ENCODE data around the gene FAM131C. TPM values are rescaled to one million over a fixed set of nuclear protein-coding genes. Genes with fewer than 3 reads are reported as not detected.
"Not testable (repeated sequence)": the region's sequence is repeated elsewhere in the genome, so short reads cannot be mapped to it uniquely, and the experiment has no call there.

Gene FAM131C
- total RNA-seq, 1 donor from 2014 or later, result 1.5 TPM

DNA sequence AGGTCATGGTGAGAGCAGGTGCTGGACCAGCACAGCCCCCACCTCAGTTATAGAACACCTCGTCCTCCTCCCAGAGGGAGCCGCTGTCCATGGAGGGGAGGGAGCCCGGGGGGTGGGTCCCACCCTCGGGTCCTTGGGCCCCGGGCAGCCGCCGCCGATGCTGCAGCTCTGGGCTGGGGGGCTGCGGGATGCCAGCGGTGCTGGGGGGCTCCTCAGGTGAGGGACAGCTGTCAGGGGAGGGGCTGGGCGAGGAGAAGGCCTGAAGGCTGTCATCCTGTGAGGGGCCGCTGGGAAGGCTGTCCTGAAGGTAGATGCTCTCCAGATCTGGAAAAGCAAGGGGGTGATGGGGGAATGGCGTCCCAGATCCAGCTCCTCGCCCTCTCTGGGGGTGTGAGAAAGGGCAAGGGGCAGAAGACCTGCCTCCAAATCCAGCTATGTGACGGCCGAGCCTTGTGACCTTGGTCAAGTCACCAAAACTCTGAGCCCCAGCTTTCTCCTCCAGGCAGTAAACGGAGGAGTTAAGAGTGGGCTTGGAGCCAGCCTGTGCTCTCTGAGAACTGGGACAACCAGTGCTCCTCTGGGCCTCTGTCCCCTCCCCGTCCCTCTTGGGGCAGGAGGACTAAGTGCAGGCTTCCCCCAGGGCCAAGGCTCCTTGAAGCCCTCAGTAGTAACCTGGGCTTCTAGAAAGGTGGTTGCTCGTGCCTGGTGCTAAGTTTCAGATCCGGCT, 14.9 kb downstream of the FAM131C start:
- DNase-seq (ENCODE audit: low read depth), result not testable (repeated sequence)

DNA sequence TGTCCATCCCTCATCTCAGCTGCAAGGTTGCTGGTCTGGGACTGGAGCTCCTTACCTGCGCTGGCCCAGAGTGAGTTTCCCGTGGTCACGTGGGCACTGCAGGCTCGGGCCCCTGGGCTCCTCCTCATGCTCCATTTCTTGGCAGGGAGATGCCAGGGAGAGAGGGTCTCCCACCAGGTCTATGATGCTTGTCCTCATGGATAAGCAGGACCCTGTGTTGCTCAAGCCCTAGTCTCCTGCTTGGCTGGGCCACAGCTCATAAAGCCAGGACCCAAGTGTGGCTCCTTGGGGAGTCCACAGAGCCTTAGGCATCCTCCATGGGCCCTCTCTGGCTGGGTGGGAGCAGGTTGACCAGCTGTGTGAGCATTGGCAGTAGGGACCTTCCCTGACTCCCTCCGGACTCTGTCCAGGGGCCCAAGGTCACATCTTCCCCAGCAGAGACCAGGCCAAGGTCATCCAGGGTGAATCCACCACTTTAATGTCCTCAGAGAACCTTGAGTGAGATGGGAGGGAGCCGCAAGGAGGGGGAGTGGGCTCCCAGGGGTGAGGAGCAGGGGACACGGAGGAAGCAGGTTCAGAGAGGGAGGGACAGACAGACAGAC, 16.0 kb downstream of the FAM131C start:
- not testable (repeated sequence) for DNase-seq (ENCODE audit: low read depth)

DNA sequence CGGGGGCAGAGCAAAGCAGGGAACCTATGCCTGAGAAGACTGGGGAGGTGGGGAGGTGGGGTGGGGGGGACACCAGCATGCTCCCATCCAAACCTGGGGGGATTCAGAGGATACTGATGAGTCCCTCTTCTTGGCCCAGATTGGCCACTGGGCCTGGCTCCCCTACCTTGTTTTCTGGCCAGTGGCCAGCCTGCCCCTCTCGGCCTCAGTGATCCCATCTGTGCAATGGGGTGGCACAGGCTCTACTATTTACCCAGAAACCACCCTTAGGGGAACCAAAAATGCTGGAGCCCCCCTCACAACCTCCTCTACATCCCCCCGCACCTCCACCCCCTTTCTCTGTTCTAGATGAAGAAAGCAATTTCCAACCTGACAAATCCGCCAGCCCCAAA, 16.9 kb downstream of the FAM131C start:
- not testable (repeated sequence) for DNase-seq (ENCODE audit: low read depth)

DNA sequence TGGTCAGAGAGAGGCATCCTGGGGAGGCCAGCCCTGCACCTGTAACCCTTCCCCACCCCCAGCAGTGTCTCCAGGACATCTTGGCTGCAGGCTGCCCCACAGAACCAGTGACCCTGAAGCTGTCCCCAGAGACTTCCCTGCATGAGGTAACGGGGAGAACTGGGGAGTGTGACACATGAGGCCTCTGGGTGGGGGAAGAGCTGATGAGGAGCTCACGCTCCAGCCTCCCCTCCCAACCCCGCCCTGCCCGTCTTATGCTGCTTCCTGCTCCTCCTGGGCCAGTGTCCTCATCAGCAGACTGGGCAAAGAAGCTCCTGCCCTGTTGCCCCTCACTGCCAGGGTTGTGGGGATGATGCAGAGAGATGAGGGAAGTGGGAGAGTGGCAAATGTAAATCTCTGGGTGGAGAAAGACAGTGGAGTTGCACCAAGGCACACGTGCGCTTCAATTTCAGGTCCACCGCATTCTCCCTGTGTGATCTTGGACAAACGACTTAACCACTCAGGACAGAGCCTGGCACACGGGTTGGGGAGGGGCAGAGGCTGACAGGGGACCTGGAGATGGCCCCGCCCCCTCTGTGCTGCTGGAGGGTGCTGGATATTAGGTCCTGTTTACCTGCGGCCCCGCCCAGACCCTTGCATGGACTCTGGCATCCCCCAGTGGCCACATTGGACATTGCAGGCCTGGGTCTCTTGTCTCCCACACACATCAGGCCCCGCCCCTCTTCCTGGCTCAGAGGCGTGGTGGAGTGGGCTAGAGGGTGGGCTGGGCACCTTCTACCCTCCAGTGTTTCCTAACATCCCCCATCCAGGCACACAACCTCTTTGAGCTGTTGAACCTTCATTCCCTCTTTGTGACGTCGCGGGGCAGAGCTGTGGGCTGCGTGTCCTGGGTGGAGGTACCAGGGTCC, 17.6 kb downstream of the FAM131C start:
- DNase-seq (ENCODE audit: low read depth), result peak; percentile 69

DNA sequence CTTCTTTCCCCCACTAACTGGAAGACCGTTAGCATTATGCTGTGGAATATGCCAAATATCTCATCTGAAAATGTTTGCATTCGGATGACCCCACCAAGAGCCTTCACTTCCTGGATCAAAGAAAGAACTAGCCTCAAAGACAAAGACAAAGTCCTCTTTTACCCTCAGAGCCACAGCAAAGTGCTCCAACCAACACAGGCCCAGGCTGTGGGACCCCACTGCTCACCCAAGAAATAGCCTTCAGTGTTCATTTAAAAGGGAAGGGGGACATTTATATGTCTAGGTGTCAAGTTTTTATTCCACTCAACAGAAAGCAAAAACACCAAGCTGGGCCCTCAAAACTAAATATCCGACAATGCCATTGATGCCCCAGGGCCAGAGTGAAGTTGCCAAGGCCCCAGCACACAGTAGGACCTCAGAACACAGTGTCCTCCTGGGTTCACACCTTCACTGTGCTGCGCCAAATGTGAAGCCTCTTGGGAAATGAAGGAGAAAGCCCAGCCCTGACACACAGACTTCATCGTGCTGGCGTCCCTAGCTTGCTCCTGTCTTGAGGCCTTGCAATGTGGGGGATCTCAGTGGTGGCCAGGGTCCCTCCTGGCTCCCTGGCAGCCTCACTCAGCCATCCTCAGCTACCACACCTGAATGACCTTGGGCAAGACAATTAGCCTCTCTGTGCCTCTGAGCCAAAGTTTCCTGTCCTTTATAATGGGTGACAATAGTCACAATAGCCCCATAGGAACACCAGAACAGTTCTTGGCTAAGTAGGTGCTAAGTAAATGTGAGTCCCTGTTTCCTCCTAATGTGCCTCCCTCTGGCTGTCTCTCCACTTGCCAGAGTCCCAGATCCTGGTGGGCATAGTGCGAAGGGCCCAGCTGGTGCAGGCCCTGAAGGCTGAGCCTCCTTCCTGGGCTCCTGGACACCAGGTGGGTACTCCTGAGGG, 18.6 kb downstream of the FAM131C start:
- DNase-seq (ENCODE audit: low read depth), result no peak

DNA sequence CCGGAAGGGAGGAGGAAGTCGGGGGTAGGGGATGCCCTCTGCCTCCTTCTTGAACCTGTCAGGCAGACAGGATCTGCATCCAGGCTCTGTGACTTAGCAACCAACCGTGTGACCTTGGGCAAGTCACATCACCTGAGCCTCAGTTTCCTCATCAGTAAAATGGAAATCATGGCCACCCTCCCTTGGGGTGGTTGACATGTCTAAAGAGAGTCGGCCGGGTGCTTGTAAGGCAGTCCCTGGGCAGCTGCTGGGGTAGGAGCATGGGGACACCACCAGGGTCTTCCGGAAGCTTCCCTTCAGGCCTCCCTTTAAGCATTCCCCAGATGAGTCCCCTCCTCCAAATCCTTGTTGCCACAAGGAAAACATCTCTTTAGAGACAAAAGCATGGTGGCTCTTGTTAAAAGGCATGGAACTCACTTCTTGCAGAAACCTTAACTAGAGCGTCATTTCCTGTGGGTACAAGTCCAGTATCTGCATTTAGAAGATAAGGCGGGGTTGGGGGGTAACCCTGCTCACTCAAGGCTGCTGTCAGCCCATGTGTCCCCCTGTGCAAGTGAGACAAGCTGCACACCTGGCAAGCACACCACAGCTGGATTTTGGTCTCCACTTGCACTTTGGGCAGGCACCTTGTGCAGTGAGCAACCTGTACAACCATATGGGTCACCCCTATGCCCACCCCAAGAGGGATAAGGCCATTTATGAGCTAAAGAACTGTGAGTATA, 19.5 kb downstream of the FAM131C start:
- DNase-seq (ENCODE audit: low read depth), result no peak

DNA sequence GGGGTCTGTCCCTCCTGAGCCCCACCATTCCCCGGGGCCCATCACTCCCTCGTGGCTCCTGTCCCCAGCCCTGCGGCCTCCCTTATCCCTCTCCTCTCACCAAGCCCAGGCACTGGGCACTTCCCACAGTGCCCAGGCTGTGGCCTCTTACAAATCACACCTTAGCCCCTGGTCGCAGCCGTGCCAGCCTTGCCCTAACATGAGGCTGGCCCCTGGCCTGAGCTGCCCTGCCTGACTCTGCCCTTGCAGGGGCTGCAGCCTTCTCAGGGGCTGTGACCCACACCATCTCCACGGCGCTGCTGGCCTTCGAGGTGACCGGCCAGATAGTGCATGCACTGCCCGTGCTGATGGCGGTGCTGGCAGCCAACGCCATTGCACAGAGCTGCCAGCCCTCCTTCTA, 21.5 kb downstream of the FAM131C start:
- not testable (repeated sequence) for DNase-seq (ENCODE audit: low read depth)

DNA sequence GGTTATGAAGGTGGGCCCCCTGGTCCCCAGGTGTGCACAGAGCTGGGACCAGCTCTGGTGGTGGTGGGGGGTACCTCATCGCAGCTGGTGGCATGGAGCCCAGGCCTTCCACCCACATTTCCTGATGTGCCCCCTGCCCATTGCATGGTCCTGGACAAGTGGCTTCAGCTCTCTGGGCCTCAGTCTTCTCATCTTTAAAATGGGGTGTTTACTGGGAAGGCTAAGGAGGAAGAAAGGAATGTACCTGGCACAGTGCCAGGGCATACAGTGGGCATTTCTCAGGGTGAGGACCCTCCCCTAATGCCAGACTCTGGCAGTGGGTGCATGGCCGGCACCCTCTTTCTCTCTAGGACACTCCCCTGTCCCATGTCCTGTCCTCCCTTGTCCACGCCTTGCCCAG, 22.4 kb downstream of the FAM131C start:
- DNase-seq (ENCODE audit: low read depth), result no peak

DNA sequence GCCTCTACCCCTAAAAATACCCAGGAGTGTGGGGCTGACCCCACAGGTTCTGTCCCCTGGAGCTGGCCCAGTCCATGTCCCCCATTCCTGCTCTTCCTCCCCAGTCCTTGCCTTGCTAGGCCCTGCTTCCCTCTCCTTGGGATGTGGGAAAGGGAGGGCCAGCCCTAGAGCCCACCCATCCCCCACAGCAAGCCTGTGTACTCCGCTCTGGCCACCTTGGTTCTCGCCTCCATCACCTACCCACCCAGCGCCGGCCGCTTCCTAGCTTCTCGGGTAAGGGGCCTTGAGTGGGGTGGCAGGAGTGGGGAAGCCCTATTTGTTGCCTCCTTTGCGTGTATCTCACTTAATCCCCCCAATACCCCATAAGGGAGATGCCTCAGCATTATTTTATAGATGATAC, 23.1 kb downstream of the FAM131C start:
- DNase-seq (ENCODE audit: low read depth), result no peak

DNA sequence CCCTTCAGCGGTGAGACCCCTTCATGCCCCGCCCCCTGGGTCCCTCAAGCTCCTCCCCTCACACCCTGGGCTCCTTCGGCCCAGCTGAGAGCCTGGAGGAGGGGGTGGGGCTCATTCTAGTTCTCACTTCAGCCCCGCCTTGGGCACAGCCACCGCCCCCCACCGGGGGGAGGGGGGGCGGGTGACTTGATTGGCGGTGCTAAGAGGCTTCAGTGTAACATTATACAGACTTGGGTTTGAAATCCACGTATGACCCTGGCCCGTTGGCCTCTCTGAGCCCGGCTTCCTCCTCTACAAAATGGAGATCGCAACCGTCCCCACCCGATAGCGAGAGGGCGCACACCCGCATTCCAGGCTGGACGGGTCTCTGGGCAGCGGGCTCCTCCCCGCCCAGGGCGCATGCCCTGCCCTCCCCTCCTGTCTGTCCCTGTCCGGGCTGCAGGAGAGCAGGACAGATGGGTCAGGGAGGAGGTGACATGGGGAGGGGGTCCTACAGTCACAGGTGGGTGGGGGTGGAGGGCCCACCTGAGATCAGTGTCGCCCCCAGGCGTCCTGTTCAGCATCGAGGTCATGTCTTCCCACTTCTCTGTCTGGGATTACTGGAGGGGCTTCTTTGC, 24.8 kb downstream of the FAM131C start:
- peak; percentile 17 for DNase-seq (ENCODE audit: low read depth)

DNA sequence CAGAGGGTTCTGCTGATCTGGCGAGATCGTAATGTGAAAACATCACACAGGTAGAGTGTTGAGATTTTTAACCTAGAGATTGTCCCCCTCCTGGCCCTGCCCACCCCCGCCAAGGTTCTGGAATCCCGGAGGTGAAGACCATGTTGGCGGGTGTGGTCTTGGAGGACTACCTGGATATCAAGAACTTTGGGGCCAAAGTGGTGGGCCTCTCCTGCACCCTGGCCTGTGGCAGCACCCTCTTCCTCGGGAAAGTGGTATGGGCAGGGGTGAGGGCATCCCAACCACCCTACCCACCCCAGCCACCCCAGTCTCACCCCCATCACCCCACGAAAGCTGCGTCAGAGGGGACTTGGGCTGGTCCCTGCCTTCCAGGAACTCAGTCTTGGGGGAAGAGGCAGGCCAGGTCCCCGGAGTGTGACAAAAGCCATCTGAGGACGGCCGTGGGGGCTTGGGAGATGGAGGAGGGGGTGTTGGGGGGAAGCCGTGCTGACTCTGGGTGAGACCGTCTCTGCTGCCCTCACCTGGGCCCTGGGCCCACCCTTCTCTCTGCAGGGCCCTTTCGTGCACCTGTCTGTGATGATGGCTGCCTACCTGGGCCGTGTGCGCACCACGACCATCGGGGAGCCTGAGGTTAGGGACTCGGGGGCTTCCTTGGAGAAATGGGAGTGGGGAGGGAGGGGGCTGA, 25.5 kb downstream of the FAM131C start:
- DNase-seq (ENCODE audit: low read depth), result no peak

DNA sequence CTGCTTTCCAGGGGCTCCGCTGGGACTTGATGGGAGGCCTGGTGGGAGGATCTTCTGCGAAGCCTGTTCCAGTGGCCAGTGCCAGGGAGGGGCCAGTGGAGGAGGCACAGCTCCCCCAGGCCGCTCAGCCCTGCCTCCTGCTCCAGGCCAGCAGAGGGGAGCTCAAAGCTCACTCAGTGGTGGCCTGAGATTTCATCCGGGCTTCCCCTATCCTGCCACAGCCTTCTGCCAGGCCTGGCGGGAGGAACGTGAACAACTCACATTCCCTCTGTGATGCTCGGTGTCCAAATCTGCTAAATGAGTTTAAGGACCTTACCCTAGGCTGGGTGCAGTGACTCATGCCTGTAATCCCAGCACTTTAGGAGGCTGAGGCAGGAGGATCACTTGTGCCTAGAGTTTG, 26.6 kb downstream of the FAM131C start:
- peak; percentile 29 for DNase-seq (ENCODE audit: low read depth)

DNA sequence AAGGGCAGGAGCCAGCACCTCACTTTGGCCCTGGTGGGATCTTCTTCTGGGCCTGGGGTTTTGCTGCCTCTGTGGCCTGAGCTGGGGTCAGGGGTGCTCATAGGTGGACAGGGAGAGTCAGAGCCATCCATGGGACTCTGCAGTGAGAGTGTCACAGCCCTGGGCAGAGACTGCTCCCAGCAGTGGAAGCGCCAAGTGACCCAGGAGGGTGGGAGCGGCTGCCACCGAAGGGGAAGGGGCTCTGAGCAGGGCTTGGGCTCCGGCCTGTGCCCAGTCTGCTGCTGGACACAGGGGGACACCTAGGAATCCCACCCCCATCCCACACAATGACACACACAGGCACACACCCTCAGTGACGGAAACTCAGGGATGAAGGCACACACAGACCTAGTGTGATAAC, 29.5 kb downstream of the FAM131C start:
- DNase-seq (ENCODE audit: low read depth), result no peak

DNA sequence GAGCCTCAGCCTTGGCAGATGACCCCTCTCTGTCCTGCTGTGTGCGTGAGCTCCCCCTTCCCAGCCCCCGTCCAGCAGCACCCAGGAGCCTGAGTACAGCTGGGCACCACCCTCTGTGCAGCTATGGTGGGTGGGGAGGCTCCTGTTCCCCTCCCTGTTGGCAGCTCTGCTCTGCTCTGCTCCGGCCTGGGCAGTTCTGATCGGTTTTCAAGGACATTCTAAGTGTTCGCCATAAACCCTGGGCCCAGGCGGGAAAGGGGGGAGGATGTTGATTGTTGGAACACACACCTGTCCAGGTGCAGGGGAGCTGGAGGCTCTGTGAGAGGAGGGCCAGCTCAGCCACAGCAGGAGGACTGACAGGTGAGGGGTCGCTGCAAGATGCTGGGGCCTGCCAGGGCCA, 29.9 kb downstream of the FAM131C start, which contains the start of gene CLCNKB:
Gene CLCNKB (plus strand): TSS at position 262 of the 400 bp plus-strand sequence. CDS start 711 bp downstream, outside the sequence.
- DNase-seq (ENCODE audit: low read depth), result no peak

DNA sequence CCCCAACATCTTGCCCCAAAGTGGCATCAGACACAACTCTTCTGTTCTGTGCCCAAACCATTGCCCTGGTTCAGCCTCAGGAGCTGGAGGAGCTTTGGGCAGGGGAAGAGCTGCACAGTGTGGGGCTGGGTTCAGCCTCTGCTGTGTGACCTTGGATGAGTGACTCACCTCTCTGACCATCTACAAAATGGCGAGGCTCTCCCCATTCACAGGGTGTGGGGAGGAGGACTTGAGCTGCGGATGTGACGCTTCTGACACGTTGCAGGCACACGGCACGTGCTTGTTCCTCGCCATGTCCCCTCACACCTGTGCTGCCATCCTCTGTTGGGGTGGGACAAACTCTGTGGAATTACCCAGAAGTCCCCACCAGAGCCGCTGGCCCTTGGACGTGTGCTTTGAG, 30.8 kb downstream of the FAM131C start:
- not testable (repeated sequence) for DNase-seq (ENCODE audit: low read depth)

DNA sequence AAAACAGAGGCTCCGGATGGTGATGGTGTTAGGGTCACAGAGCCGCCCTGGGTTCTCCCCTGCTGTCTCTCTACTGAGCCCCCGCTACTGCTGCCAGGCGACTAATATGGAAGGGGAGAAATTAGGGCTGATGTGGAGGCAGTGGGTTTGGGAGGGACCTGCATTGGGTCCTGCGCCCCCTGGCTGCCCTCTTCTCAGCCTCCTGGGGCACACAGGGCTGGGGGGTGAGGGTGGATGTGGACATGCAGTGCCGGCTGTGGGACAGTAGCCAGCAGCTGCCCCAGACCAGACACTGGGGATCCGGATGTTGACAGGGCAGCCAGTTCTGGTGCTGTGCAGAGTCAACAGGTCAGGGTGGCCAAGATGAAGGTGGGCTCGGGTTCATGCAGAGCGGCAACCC, 31.4 kb downstream of the FAM131C start:
- DNase-seq (ENCODE audit: low read depth), result no peak

DNA sequence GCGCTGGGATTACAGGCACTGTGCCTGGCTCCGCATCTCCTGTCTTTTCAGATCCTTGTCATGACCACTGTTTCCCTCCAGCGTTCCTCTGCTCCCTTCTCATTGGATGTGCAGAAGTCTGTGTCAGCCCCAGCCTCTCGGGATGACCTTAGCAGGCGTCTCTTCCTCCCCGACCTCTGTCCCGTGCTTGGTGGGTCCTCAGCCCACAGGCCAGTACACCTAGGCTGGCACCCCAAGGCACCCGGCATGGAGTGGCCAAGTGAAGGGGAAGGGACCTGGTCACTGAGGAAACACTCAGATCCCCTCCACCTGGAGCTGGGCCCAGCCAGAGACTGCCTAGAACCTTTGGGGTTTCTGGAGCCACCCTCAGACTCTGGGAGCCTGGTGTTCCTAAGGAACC, 32.3 kb downstream of the FAM131C start:
- DNase-seq (ENCODE audit: low read depth), result no peak

DNA sequence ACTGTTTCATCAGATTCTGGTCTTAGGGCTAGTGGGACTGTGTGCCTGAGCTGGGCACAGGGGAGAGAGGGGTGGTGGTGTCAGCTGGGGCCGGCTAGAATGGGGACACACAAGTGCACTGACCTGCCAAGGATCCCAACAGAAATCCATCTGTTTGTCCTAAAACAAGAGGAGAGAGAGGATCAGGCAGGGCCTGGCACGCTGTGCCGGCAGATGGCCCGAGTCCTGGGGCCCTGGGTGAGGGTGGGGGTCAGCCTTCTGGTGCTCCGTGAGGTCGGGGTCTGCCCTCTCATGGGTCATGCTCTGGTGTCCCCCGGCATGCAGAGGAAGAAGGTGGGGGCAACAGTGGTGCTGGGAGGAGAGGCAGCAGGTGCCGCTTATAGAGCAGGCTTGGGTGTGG, 33.6 kb downstream of the FAM131C start:
- DNase-seq (ENCODE audit: low read depth), result not testable (repeated sequence)

DNA sequence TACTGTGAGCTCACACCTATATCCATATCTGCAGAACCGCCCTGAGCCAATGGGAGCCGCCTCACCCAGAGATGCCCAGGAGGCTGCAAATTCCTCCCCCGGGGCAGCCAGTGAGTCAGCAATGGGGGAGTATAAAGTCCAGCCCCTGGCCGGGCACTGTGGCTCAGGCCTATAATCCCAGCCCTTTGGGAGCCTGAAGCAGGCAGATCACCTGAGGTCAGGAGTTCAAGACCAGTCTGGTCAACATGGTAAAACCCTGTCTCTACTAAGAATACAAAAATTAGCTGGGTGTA, 34.9 kb downstream of the FAM131C start:
- DNase-seq (ENCODE audit: low read depth), result peak; percentile 5

DNA sequence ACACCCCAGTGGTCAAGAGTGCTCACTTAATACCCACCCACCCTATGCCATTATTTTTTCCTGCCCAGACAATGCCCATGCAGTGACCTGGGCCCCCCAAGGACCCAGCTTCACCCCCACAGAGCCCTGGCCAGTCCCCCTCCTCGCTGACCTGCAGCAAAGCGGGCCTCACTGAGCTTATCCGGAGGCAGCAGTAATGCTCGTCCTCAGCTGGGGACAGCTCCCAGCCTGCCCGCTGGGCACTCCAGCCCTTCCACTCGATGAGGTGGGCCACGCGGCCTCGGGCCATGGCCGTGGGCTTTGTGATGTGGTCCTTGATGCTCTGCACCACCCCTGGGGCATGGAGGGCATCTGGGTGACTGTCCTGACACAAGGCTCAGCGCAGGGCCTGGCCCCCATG, 37.0 kb downstream of the FAM131C start:
- DNase-seq (ENCODE audit: low read depth), result not testable (repeated sequence)

Data from renal cortical epithelial cell (primary cell).